GM23338 (cell line): ENCODE data around the gene RNASEH2A. TPM values are rescaled to one million over a fixed set of nuclear protein-coding genes. Genes with fewer than 3 reads are reported as not detected.

ENCODE experiments used
- ATAC-seq: fragments of 200-7000 bp; cut with Tn5 transposase; 3 replicates; pipeline ENCODE4 v1.9.1; 2020
- DNase-seq: peaks from one replicate; pipeline ENCODE4 v3.0.0-alpha.2; 2015; ENCODE audit warnings: low spot score
- H2AFZ ChIP-seq: fragments of 200-600 bp; sonication (generic); 2 replicates; pipeline ENCODE4 v1.8.0; 2016; ENCODE audit warnings: antibody characterized with exemption, mild to moderate bottlenecking, moderate library complexity
- H3F3A ChIP-seq: fragments of 200-600 bp; sonication (generic); replicated peaks from 2 replicates; pipeline ENCODE4 v1.8.0; 2017; ENCODE audit warnings: antibody characterized with exemption, mixed run types, low read depth
- H3K27ac ChIP-seq: fragments of 200-600 bp; sonication (generic); 2 replicates; pipeline ENCODE4 v1.6.1; 2016; ENCODE audit warnings: low read depth
- H3K27me3 ChIP-seq: fragments of 200-600 bp; sonication (generic); 2 replicates; pipeline ENCODE4 v1.8.0; 2016; ENCODE audit warnings: mild to moderate bottlenecking, mixed run types, moderate library complexity; ENCODE audit not compliant: insufficient read depth
- H3K36me3 ChIP-seq: fragments of 200-600 bp; sonication (generic); 2 replicates; pipeline ENCODE4 v1.8.0; 2016; ENCODE audit warnings: mild to moderate bottlenecking; ENCODE audit not compliant: insufficient read depth
- H3K4me1 ChIP-seq: fragments of 200-600 bp; sonication (generic); 2 replicates; pipeline ENCODE4 v1.8.0; 2016; ENCODE audit warnings: mild to moderate bottlenecking, moderate library complexity; ENCODE audit not compliant: insufficient read depth
- H3K4me2 ChIP-seq: fragments of 200-600 bp; sonication (generic); 2 replicates; pipeline ENCODE4 v1.7.1; 2017; ENCODE audit warnings: mixed run types
- H3K4me3 ChIP-seq: fragments of 200-600 bp; sonication (generic); 2 replicates; pipeline ENCODE4 v1.6.1; 2016; ENCODE audit warnings: mixed run types
- H3K79me2 ChIP-seq: fragments of 200-600 bp; sonication (generic); replicated peaks from 2 replicates; pipeline ENCODE4 v1.8.0; 2017; ENCODE audit warnings: mild to moderate bottlenecking; ENCODE audit not compliant: insufficient read depth
- H3K9me2 ChIP-seq: fragments of 200-600 bp; sonication (generic); 2 replicates; pipeline ENCODE4 v1.8.0; 2017; ENCODE audit not compliant: insufficient read depth
- H4K20me1 ChIP-seq: fragments of 200-600 bp; sonication (generic); replicated peaks from 2 replicates; pipeline ENCODE4 v1.8.0; 2017; ENCODE audit warnings: mild to moderate bottlenecking; ENCODE audit not compliant: insufficient read depth
- H3K27ac Mint-ChIP-seq: 2 replicates; pipeline ENCODE4 v1.8.0; 2020; ENCODE audit warnings: inconsistent platforms, mild to moderate bottlenecking, moderate library complexity, mixed read lengths
- H3K27me3 Mint-ChIP-seq: 3 replicates; pipeline ENCODE4 v1.8.0; 2022; ENCODE audit warnings: low read depth, mild to moderate bottlenecking, moderate library complexity, mixed read lengths, inconsistent platforms; ENCODE audit not compliant: insufficient read depth, poor library complexity
- H3K36me3 Mint-ChIP-seq: 3 replicates; pipeline ENCODE4 v1.8.0; 2021; ENCODE audit warnings: low read depth, mild to moderate bottlenecking, inconsistent platforms, moderate library complexity, mixed read lengths
- H3K4me1 Mint-ChIP-seq: 3 replicates; pipeline ENCODE4 v1.8.0; 2020; ENCODE audit warnings: mild to moderate bottlenecking, inconsistent platforms, mixed read lengths
- H3K4me3 Mint-ChIP-seq: 3 replicates; pipeline ENCODE4 v1.8.0; 2021; ENCODE audit warnings: moderate library complexity, mild to moderate bottlenecking, inconsistent platforms, mixed read lengths
- H3K9me3 Mint-ChIP-seq: 3 replicates; pipeline ENCODE4 v1.8.0; 2020; ENCODE audit warnings: moderate library complexity, mild to moderate bottlenecking, inconsistent platforms, mixed read lengths
- CREB1 ChIP-seq: fragments of 250-450 bp; sonication (Bioruptor Pico); IDR thresholded peaks from 2 replicates; pipeline ENCODE4 v1.5.0; 2020; ENCODE audit warnings: low read depth, mild to moderate bottlenecking, moderate library complexity
- CTCF ChIP-seq, 2 experiments: fragments of 200-600 bp in 1 of 2; sonication (generic) in 1 of 2; conservative IDR thresholded peaks; 2 replicates each; pipeline versions ENCODE4 v1.5.1 to v1.6.1; 2016 to 2017; ENCODE audit warnings: antibody characterized with exemption in 2 of 2, low read depth in 2 of 2, mild to moderate bottlenecking in 2 of 2, moderate library complexity in 1 of 2
- ETS1 ChIP-seq: IDR thresholded peaks from 2 replicates; pipeline ENCODE4 v1.6.1; 2016; ENCODE audit warnings: antibody characterized with exemption
- EZH2 ChIP-seq: fragments of 200-600 bp; sonication (generic); IDR thresholded peaks from one replicate; pipeline ENCODE4 v1.8.0; 2017; ENCODE audit warnings: antibody characterized with exemption, mild to moderate bottlenecking, low read depth; ENCODE audit not compliant: unreplicated experiment
- EZH2phosphoT487 ChIP-seq: fragments of 200-600 bp; sonication (generic); IDR thresholded peaks from one replicate; pipeline ENCODE4 v1.8.1; 2018; ENCODE audit warnings: antibody characterized with exemption; ENCODE audit not compliant: unreplicated experiment
- JUNB ChIP-seq: IDR thresholded peaks from one replicate; pipeline ENCODE4 v1.6.1; 2016; ENCODE audit warnings: antibody characterized with exemption; ENCODE audit not compliant: unreplicated experiment
- NANOG ChIP-seq: IDR thresholded peaks from 2 replicates; pipeline ENCODE4 v1.6.1; 2016; ENCODE audit warnings: antibody characterized with exemption, borderline replicate concordance
- POLR2AphosphoS5 ChIP-seq: IDR thresholded peaks from 2 replicates; pipeline ENCODE4 v1.6.1; 2016; ENCODE audit warnings: antibody characterized with exemption, low read depth
- REST ChIP-seq: IDR thresholded peaks from one replicate; pipeline ENCODE4 v1.6.1; 2018; ENCODE audit warnings: antibody characterized with exemption; ENCODE audit not compliant: unreplicated experiment
- ZNF114 ChIP-seq: fragments of 250-450 bp; sonication (Bioruptor Pico); IDR thresholded peaks from 2 replicates; pipeline ENCODE4 v1.5.0; 2020; ENCODE audit warnings: mild to moderate bottlenecking, moderate library complexity
- ZNF331 ChIP-seq: fragments of 250-450 bp; sonication (Bioruptor Pico); IDR thresholded peaks from 2 replicates; pipeline ENCODE4 v1.5.0; 2020; ENCODE audit warnings: low read depth, mild to moderate bottlenecking, moderate library complexity
- polyA plus RNA-seq: library from polyadenylated mRNA; unstranded; fragments of >200 nt; fragmentation: Nextera tagmentation; extraction: Ambion mirVana; gene quantifications from 2 replicates; pipeline ENCODE4 v1.2.1, GENCODE V29; 2016
- total RNA-seq: library from RNA; depleted of rRNA; stranded (reverse); fragments of >200 nt; shearing (Covaris generic); gene quantifications from 2 replicates; pipeline ENCODE4 v1.2.3, GENCODE V29; 2014

Gene RNASEH2A
- total and polyA plus RNA-seq, 2 experiments from 2014 or later, result 39.4 to 68.2 TPM

GRCh38 chr19:12767150-12767549 lies 39.2 kb upstream of the RNASEH2A start (continued):
- TF ChIP-seq CTCF (conservative IDR thresholded peaks at IDR 0.05; ENCODE audit: low read depth in 2 of 2) (no peak), ETS1 (no peak), JUNB (no peak), EZH2phosphoT487 (no peak), ZNF114 (CRISPR knock-in tag) (no peak), EZH2 (no peak), CREB1 (no peak), POLR2AphosphoS5 (no peak), REST (no peak)

- no peak for ATAC-seq
- Histone ChIP-seq H3K27me3 (no peaks in the 10 kb centered on the region), H2AFZ (no peak overlapping the region), H3K4me1 (peaks cover 9% of the 10 kb centered on the region; the same call in 1 of the 2 replicates), H3K79me2 (0 out of 2 replicates have a peak, but pooled peaks cover 3% of the 10 kb centered on the region), H4K20me1 (no peaks in the 10 kb centered on the region; the same call in 1 of the 2 replicates), H3F3A (peaks cover 27% of the 10 kb centered on the region), H3K36me3 (0 out of 2 replicates have a peak, but pooled peaks cover 9% of the 10 kb centered on the region), H3K9me2 (no peaks in the 10 kb centered on the region), H3K27ac (no peak overlapping the region), H3K4me2 (no peak overlapping the region), H3K4me3 (no peak overlapping the region)
- no peak for DNase-seq
- Mint-ChIP-seq H3K9me3 (peaks cover 3% of the 10 kb centered on the region; the same call in 2 of the 3 replicates), H3K4me3 (no peak overlapping the region), H3K36me3 (peaks cover 55% of the 10 kb centered on the region), H3K27me3 (peaks cover 28% of the 10 kb centered on the region), H3K4me1 (peaks cover 15% of the 10 kb centered on the region), H3K27ac (no peak overlapping the region)
- no peak for TF ChIP-seq NANOG
- TF ChIP-seq ZNF114 (CRISPR knock-in tag), result no peak
- TF ChIP-seq ZNF331 (CRISPR knock-in tag), result no peak
- TF ChIP-seq EZH2, result no peak
- no peak for TF ChIP-seq CTCF (conservative IDR thresholded peaks at IDR 0.05; ENCODE audit: low read depth in 2 of 2)
Measured at GRCh38 chr19:12767666-12768065, 38.7 kb upstream of the RNASEH2A start.
